ENCODE data around the gene CTSL.

The CTSL gene

GRCh38 chr9:87706066-87706739, 19.7 kb upstream of the CTSL start:
- no peak overlapping the region for H3K4me3 ChIP-seq (ENCODE audit: low read depth, low read length)
- no peak for DNase-seq (ENCODE audit: low read depth)
- no peak for TF ChIP-seq CTCF (IDR thresholded peaks at IDR 0.05; ENCODE audit: insufficient read depth, low read depth, low read length, missing control alignments)

- no peak for DNase-seq (ENCODE audit: low read depth)
- no peak overlapping the region for H3K4me3 ChIP-seq (ENCODE audit: low read depth, low read length)
- TF ChIP-seq CTCF (IDR thresholded peaks at IDR 0.05; ENCODE audit: insufficient read depth, low read depth, low read length, missing control alignments) = no peak
Observed at GRCh38 chr9:87707805-87708506, 18.0 kb upstream of the CTSL start.

- H3K4me3 ChIP-seq (ENCODE audit: low read depth, low read length) = no peak overlapping the region
- TF ChIP-seq CTCF (IDR thresholded peaks at IDR 0.05; ENCODE audit: insufficient read depth, low read depth, low read length, missing control alignments) = no peak
- DNase-seq (ENCODE audit: low read depth) = no peak
Observed at GRCh38 chr9:87708546-87708945, 17.4 kb upstream of the CTSL start.

GRCh38 chr9:87708986-87709728, 16.8 kb upstream of the CTSL start:
- no peak overlapping the region for H3K4me3 ChIP-seq (ENCODE audit: low read depth, low read length)
- TF ChIP-seq CTCF (IDR thresholded peaks at IDR 0.05; ENCODE audit: insufficient read depth, low read depth, low read length, missing control alignments) = no peak
- DNase-seq (ENCODE audit: low read depth) = peak; percentile 40

- DNase-seq (ENCODE audit: low read depth) = no peak
- no peak overlapping the region for H3K4me3 ChIP-seq (ENCODE audit: low read depth, low read length)
- no peak for TF ChIP-seq CTCF (IDR thresholded peaks at IDR 0.05; ENCODE audit: insufficient read depth, low read depth, low read length, missing control alignments)
Observed at GRCh38 chr9:87710443-87710842, 15.5 kb upstream of the CTSL start.

GRCh38 chr9:87711857-87712800, 13.8 kb upstream of the CTSL start:
- no peak for TF ChIP-seq CTCF (IDR thresholded peaks at IDR 0.05; ENCODE audit: insufficient read depth, low read depth, low read length, missing control alignments)
- H3K4me3 ChIP-seq (ENCODE audit: low read depth, low read length) = no peak overlapping the region
- no peak for DNase-seq (ENCODE audit: low read depth)

All from GM12865 (cell line).